Naive thymus-derived CD8-positive, alpha-beta T cell (primary cell): ENCODE data around the gene BRSK2. TPM values are rescaled to one million over a fixed set of nuclear protein-coding genes. Genes with fewer than 3 reads are reported as not detected.
"Not testable (repeated sequence)": the region's sequence is repeated elsewhere in the genome, so short reads cannot be mapped to it uniquely, and the experiment has no call there.

ENCODE experiments used
- ATAC-seq, 2 donors: fragments of 150-1000 bp; cut with Tn5 transposase in 1 of 2; sonication (Bioruptor Pico), chemical (Tn5 transposase) in 1 of 2; 1 replicate in 1 of 2; 2 replicates in 1 of 2; pipeline ENCODE4 v1.10.0; 2021; ENCODE audit warnings: mild to moderate bottlenecking in 2 of 2, moderate library complexity in 2 of 2
- POLR2A ChIA-PET: fragments of 350-600 bp; sonication (Branson Sonifier 250); formaldehyde crosslinking; loops from one replicate; lab custom pipeline; 2021; ENCODE audit warnings: antibody characterized with exemption; lab: Charles Lee
- DNase-seq, 10 donors: peaks; one replicate each; pipeline versions ENCODE4 v3.0.0 to v3.0.0-alpha.2; 2020 to 2022
- H3K27ac Mint-ChIP-seq, 10 donors: one replicate each; pipeline ENCODE4 v1.8.0; 2020 to 2022; ENCODE audit warnings: mild to moderate bottlenecking in 10 of 10, mixed read lengths in 10 of 10, moderate library complexity in 4 of 10, inconsistent platforms in 1 of 10
- H3K27me3 Mint-ChIP-seq, 5 donors: one replicate each; pipeline ENCODE4 v1.8.0; 2021 to 2022; ENCODE audit warnings: mixed read lengths in 5 of 5
- H3K36me3 Mint-ChIP-seq, 3 donors: one replicate each; pipeline ENCODE4 v1.8.0; 2020 to 2022; ENCODE audit warnings: mixed read lengths in 3 of 3, mild to moderate bottlenecking in 2 of 3, inconsistent platforms in 1 of 3
- H3K4me1 Mint-ChIP-seq, 4 donors: one replicate each; pipeline ENCODE4 v1.8.0; 2021 to 2022; ENCODE audit warnings: mixed read lengths in 4 of 4
- H3K4me3 Mint-ChIP-seq, 10 donors: one replicate each; pipeline ENCODE4 v1.8.0; 2020 to 2022; ENCODE audit warnings: mild to moderate bottlenecking in 10 of 10, mixed read lengths in 10 of 10, moderate library complexity in 6 of 10, inconsistent platforms in 1 of 10
- H3K9me3 Mint-ChIP-seq, 9 donors: one replicate each; pipeline ENCODE4 v1.8.0; 2020 to 2022; ENCODE audit warnings: mixed read lengths in 9 of 9, mild to moderate bottlenecking in 3 of 9, inconsistent platforms in 1 of 9, moderate library complexity in 1 of 9
- polyA plus RNA-seq, 3 donors: library from polyadenylated mRNA; unstranded; fragments of 300-500 nt; fragmentation: Illumina TruSeq; gene quantifications; one replicate each; pipeline ENCODE4 v1.2.3, GENCODE V29; 2021
- total RNA-seq, 8 experiments: library from RNA in 2 of 8; stranded (reverse) in 2 of 8; gene quantifications; one replicate each; pipeline ENCODE4 v1.2.3 and lab custom pipeline; 2021 to 2026

The BRSK2 gene
- total and polyA plus RNA-seq, 5 experiments from 2014 or later = 0.42 to 1.3 TPM; not detected in 3

- Mint-ChIP-seq H3K27ac (no peak overlapping the region), H3K4me1 (peaks cover 0 to 6% (median 2%) of the 10 kb centered on the region in 4 donors), H3K9me3 (no peaks in the 10 kb centered on the region), H3K4me3 (no peak overlapping the region), H3K27me3 (no peaks in the 10 kb centered on the region), H3K36me3 (no peaks in the 10 kb centered on the region)
- DNase-seq (peak in 1 of 10 donors; percentile 7), ATAC-seq (no peak)
- POLR2A ChIA-PET = no interaction called here
These were observed 40.9 kb upstream of the BRSK2 start for GRCh38 chr11:1348796-1349326.

- no peak for ATAC-seq
- peak in 1 of 10 donors; percentile 41 for DNase-seq
- Mint-ChIP-seq H3K4me3 (no peak overlapping the region), H3K27ac (no peak overlapping the region), H3K9me3 (no peaks in the 10 kb centered on the region), H3K36me3 (no peaks in the 10 kb centered on the region), H3K4me1 (peaks cover 0 to 6% (median 2%) of the 10 kb centered on the region in 4 donors), H3K27me3 (no peaks in the 10 kb centered on the region)
- POLR2A ChIA-PET = no interaction called here
These were observed 40.2 kb upstream of the BRSK2 start for GRCh38 chr11:1349327-1350041.

- ATAC-seq = no peak
- H3K36me3 Mint-ChIP-seq = no peaks in the 10 kb centered on the region
- H3K9me3 Mint-ChIP-seq = no peaks in the 10 kb centered on the region
- H3K27ac Mint-ChIP-seq = peak overlapping the region in 1 of 10 donors; percentile 53
- no peaks in the 10 kb centered on the region for H3K27me3 Mint-ChIP-seq
- DNase-seq = peak in 1 of 10 donors; percentile 46
- H3K4me3 Mint-ChIP-seq = no peak overlapping the region
- POLR2A ChIA-PET = no interaction called here
- peaks cover 0 to 6% (median 2%) of the 10 kb centered on the region in 4 donors for H3K4me1 Mint-ChIP-seq
These were observed 39.5 kb upstream of the BRSK2 start for GRCh38 chr11:1350086-1350725.

GRCh38 chr11:1351278-1351937 is 38.3 kb upstream of the BRSK2 start:
- POLR2A ChIA-PET = no interaction called here
- Mint-ChIP-seq H3K4me3 (no peak overlapping the region), H3K36me3 (no peaks in the 10 kb centered on the region), H3K9me3 (no peaks in the 10 kb centered on the region), H3K27ac (peak overlapping the region in 1 of 10 donors; percentile 53), H3K4me1 (no peaks in the 10 kb centered on the region), H3K27me3 (peaks cover 3 to 8% (median 5%) of the 10 kb centered on the region in 5 donors)
- no peak for ATAC-seq
- DNase-seq = peak in 1 of 10 donors; percentile 13

GRCh38 chr11:1352696-1353382 is 36.9 kb upstream of the BRSK2 start:
- H3K4me3 Mint-ChIP-seq = no peak overlapping the region
- no peak for DNase-seq

GRCh38 chr11:1353383-1354124 is 36.2 kb upstream of the BRSK2 start:
- H3K36me3 Mint-ChIP-seq = no peaks in the 10 kb centered on the region
- POLR2A ChIA-PET = no interaction called here
- no peak overlapping the region for H3K27ac Mint-ChIP-seq
- no peaks in the 10 kb centered on the region for H3K9me3 Mint-ChIP-seq
- H3K27me3 Mint-ChIP-seq = peaks cover 5 to 17% (median 8%) of the 10 kb centered on the region in 5 donors
- no peak overlapping the region for H3K4me3 Mint-ChIP-seq
- DNase-seq (peak in 1 of 10 donors; percentile 53), ATAC-seq (no peak)
- H3K4me1 Mint-ChIP-seq = peaks cover 0 to 3% (median 0%) of the 10 kb centered on the region in 4 donors

More at GRCh38 chr11:1352696-1353382, 36.9 kb upstream of the BRSK2 start:
- Mint-ChIP-seq H3K36me3 (no peaks in the 10 kb centered on the region), H3K27ac (no peak overlapping the region), H3K27me3 (peaks cover 5 to 17% (median 8%) of the 10 kb centered on the region in 5 donors), H3K4me1 (peaks cover 0 to 3% (median 0%) of the 10 kb centered on the region in 4 donors), H3K9me3 (no peaks in the 10 kb centered on the region)
- POLR2A ChIA-PET = no interaction called here
- no peak for ATAC-seq

- Mint-ChIP-seq H3K27me3 (peaks cover 5 to 17% (median 8%) of the 10 kb centered on the region in 5 donors), H3K4me3 (no peak overlapping the region), H3K4me1 (peaks cover 0 to 3% (median 0%) of the 10 kb centered on the region in 4 donors), H3K9me3 (no peaks in the 10 kb centered on the region), H3K36me3 (no peaks in the 10 kb centered on the region), H3K27ac (peak overlapping the region in 2 of 10 donors; percentile 63 to 67)
- ATAC-seq (no peak), DNase-seq (no peak)
- POLR2A ChIA-PET = no interaction called here
These were observed 35.4 kb upstream of the BRSK2 start for GRCh38 chr11:1354125-1354938.

- Mint-ChIP-seq H3K4me3 (no peak overlapping the region), H3K27me3 (peaks cover 5 to 17% (median 14%) of the 10 kb centered on the region in 5 donors), H3K27ac (peak overlapping the region in 1 of 10 donors; percentile 69), H3K9me3 (no peaks in the 10 kb centered on the region), H3K36me3 (no peaks in the 10 kb centered on the region), H3K4me1 (peaks cover 0 to 3% (median 0%) of the 10 kb centered on the region in 4 donors)
- POLR2A ChIA-PET = no interaction called here
- ATAC-seq (no peak), DNase-seq (no peak)
These were observed 33.7 kb upstream of the BRSK2 start for GRCh38 chr11:1356007-1356435.

GRCh38 chr11:1356478-1356960 is 33.2 kb upstream of the BRSK2 start:
- Mint-ChIP-seq H3K27me3 (peaks cover 5 to 17% (median 14%) of the 10 kb centered on the region in 5 donors), H3K4me3 (no peak overlapping the region), H3K36me3 (no peaks in the 10 kb centered on the region), H3K27ac (peak overlapping the region in 3 of 10 donors; percentile 21 to 69 (median 21)), H3K4me1 (peaks cover 0 to 3% (median 0%) of the 10 kb centered on the region in 4 donors), H3K9me3 (no peaks in the 10 kb centered on the region)
- DNase-seq (no peak), ATAC-seq (no peak)
- POLR2A ChIA-PET = no interaction called here

- peaks cover 5 to 17% (median 14%) of the 10 kb centered on the region in 5 donors for H3K27me3 Mint-ChIP-seq
- no peak overlapping the region for H3K4me3 Mint-ChIP-seq
- ATAC-seq = no peak
- peaks cover 0 to 3% (median 0%) of the 10 kb centered on the region in 4 donors for H3K4me1 Mint-ChIP-seq
- no peak overlapping the region for H3K27ac Mint-ChIP-seq
- peaks cover 0 to 4% (median 0%) of the 10 kb centered on the region in 9 donors for H3K9me3 Mint-ChIP-seq
- no peak for DNase-seq
- H3K36me3 Mint-ChIP-seq = no peaks in the 10 kb centered on the region
- POLR2A ChIA-PET = no interaction called here
These were observed 31.4 kb upstream of the BRSK2 start for GRCh38 chr11:1358286-1358685.

GRCh38 chr11:1358931-1359330 is 30.8 kb upstream of the BRSK2 start:
- H3K4me3 Mint-ChIP-seq, H3K4me1 Mint-ChIP-seq, ATAC-seq, H3K36me3 Mint-ChIP-seq, POLR2A ChIA-PET, DNase-seq, H3K9me3 Mint-ChIP-seq, H3K27ac Mint-ChIP-seq: not testable (repeated sequence)
- H3K27me3 Mint-ChIP-seq = peaks cover 5 to 18% (median 14%) of the 10 kb centered on the region in 5 donors
